Nucleus accumbens (tissue), 56 donors: Measurements from ENCODE around the gene TMEM14C.

Source experiments
- DNase-seq, 56 donors: peaks; one replicate each; lab custom pipeline; 2025; lab: John Stamatoyannopoulos, UW

The TMEM14C gene

GRCh38 chr6:10759312-10759839, 36.5 kb downstream of the TMEM14C start:
- no peak for DNase-seq

- no peak for DNase-seq
Observed at GRCh38 chr6:10759884-10760329, 37.0 kb downstream of the TMEM14C start.

GRCh38 chr6:10763006-10763405, 40.1 kb downstream of the TMEM14C start:
- no peak for DNase-seq

- no peak for DNase-seq
Observed at GRCh38 chr6:10769419-10769818, 46.5 kb downstream of the TMEM14C start.

GRCh38 chr6:10771371-10771894, 48.6 kb downstream of the TMEM14C start:
- no peak for DNase-seq

GRCh38 chr6:10778230-10778629, 55.4 kb downstream of the TMEM14C start:
- DNase-seq = no peak

GRCh38 chr6:10779076-10779475, 56.2 kb downstream of the TMEM14C start:
- no peak for DNase-seq
